Measurements from ENCODE around the gene PDGFC. TPM values are rescaled to one million over a fixed set of nuclear protein-coding genes. Genes with fewer than 3 reads are reported as not detected.

Gene PDGFC
- total RNA-seq, 1 donor from 2014 or later: 82.5 TPM

DNA sequence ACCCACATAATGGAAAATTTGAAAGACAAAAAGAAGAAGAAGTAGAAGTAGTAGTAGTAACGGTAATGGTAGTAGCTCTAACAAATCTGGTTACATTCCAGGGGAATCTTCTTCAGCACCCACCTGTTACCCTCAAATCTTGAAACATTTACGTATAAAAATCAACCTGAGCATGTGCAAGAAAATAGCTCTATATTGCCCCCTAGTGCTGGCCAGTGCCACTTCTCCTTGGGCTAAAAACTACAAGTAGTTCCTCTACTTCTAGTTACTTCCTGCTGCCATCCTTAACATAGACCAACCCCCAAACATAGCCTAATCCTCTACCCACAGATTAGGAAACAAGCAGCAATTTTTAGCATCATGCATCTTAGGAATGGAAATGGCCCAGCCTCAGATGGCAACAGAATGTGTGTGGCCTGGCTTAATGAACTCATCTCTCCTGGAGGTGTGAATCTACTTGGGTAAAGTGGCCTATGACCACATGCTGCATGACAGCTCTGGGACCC is 3.1 kb downstream of the PDGFC start:
- no peaks in the 10 kb centered on the region for H3K27me3 ChIP-seq (ENCODE audit: control insufficient read depth, insufficient read depth, low read length)
- TF ChIP-seq, protein P1, sequence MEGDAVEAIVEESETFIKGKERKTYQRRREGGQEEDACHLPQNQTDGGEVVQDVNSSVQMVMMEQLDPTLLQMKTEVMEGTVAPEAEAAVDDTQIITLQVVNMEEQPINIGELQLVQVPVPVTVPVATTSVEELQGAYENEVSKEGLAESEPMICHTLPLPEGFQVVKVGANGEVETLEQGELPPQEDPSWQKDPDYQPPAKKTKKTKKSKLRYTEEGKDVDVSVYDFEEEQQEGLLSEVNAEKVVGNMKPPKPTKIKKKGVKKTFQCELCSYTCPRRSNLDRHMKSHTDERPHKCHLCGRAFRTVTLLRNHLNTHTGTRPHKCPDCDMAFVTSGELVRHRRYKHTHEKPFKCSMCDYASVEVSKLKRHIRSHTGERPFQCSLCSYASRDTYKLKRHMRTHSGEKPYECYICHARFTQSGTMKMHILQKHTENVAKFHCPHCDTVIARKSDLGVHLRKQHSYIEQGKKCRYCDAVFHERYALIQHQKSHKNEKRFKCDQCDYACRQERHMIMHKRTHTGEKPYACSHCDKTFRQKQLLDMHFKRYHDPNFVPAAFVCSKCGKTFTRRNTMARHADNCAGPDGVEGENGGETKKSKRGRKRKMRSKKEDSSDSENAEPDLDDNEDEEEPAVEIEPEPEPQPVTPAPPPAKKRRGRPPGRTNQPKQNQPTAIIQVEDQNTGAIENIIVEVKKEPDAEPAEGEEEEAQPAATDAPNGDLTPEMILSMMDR (IDR thresholded peaks at IDR 0.05; ENCODE audit: insufficient read depth, low read length, poor library complexity, severe bottlenecking): peak; percentile 82
- H3K36me3 ChIP-seq (ENCODE audit: control insufficient read depth, insufficient read depth, low read length): peaks cover 2% of the 10 kb centered on the region
- peak overlapping the region; percentile 73 for H3K4me3 ChIP-seq (ENCODE audit: low read depth, low read length)
- DNase-seq (ENCODE audit: low read depth): peak; percentile 67

DNA sequence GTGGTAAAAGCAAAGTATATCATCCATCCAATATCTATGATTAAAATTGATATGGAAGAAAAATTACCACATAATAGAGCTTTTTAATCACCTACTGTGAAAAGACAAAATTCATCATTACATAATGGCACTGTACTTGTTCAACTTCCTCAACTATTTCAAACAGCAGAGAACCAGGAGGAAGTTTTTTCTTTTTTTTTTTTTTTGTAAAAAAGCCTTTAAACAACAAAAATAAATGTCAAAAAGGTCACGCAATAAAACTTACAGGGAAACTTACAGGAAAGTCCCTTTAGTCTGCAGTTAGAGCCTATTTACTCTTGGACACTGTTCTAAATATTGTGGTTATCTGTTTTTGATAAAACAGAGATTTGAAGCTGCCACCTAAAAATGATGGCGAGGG is 4.8 kb downstream of the PDGFC start:
- Histone ChIP-seq H3K36me3 (ENCODE audit: control insufficient read depth, insufficient read depth, low read length) (peaks cover 2% of the 10 kb centered on the region), H3K27me3 (ENCODE audit: control insufficient read depth, insufficient read depth, low read length) (no peaks in the 10 kb centered on the region), H3K4me3 (ENCODE audit: low read depth, low read length) (peak overlapping the region; percentile 33)
- no peak for DNase-seq (ENCODE audit: low read depth)
- TF ChIP-seq, protein P1 (IDR thresholded peaks at IDR 0.05; ENCODE audit: insufficient read depth, low read length, poor library complexity, severe bottlenecking): no peak

DNA sequence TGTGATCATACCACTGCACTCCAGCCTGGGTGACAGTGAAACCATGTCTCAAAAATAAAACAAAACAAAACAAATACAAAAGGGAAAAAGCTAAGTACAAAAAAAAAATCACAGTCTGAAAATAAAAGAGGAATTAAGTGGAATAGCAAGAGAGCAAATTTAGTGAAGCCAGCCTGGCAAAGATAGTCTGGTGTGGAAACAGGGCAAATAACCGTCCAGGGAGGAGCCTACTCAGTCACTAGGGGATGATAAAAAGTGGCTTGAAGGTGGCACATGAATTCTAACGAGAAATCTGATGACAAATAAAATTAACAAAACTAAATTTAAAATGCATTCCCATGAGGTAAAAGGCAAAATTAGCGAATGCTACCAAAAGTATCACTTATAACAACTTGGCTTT is 8.2 kb downstream of the PDGFC start:
- Histone ChIP-seq H3K36me3 (ENCODE audit: control insufficient read depth, insufficient read depth, low read length) (peaks cover 2% of the 10 kb centered on the region), H3K4me3 (ENCODE audit: low read depth, low read length) (no peak overlapping the region), H3K27me3 (ENCODE audit: control insufficient read depth, insufficient read depth, low read length) (no peaks in the 10 kb centered on the region)
- TF ChIP-seq, protein P1 (IDR thresholded peaks at IDR 0.05; ENCODE audit: insufficient read depth, low read length, poor library complexity, severe bottlenecking): no peak
- DNase-seq (ENCODE audit: low read depth): no peak

DNA sequence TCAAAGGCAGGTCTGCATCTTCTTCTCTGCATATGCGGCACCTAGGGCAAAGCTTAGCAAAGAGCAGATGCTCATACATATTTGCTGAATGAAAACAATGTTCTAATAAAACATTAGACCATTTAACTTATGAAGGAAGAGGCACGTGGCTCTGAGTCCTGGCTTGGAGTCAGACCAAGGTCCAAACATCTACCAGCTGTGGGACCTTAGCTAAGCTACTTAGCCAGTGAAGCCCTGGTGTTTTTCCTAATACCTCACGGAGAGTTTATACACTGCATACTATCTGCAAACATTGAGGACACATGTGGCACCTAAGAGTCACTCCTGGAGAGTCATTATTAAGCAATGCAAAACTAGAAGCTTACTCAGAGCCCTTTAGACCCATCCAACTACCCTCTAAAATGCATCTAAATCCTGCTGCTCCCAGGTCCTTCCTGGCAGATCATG is 9.0 kb downstream of the PDGFC start:
- TF ChIP-seq, protein P1 (IDR thresholded peaks at IDR 0.05; ENCODE audit: insufficient read depth, low read length, poor library complexity, severe bottlenecking): no peak
- H3K36me3 ChIP-seq (ENCODE audit: control insufficient read depth, insufficient read depth, low read length): peaks cover 2% of the 10 kb centered on the region
- no peak overlapping the region for H3K4me3 ChIP-seq (ENCODE audit: low read depth, low read length)
- H3K27me3 ChIP-seq (ENCODE audit: control insufficient read depth, insufficient read depth, low read length): no peaks in the 10 kb centered on the region
- DNase-seq (ENCODE audit: low read depth): no peak

DNA sequence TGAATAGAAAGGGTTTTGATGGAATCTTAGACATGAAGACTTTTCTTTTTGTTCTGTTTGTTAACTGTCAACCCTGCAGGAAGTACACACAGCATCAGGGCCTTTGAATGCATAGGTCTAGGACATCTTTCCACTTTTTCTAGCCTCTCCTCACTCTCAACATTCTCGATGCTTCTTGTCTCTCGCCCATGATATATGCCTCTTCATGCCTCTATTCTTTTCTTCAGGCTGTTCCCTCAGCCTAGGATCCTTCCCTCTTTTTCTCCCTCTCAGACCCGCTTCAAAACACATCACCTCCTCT is 9.6 kb downstream of the PDGFC start:
- no peak for DNase-seq (ENCODE audit: low read depth)
- Histone ChIP-seq H3K27me3 (ENCODE audit: control insufficient read depth, insufficient read depth, low read length) (no peaks in the 10 kb centered on the region), H3K4me3 (ENCODE audit: low read depth, low read length) (no peak overlapping the region), H3K36me3 (ENCODE audit: control insufficient read depth, insufficient read depth, low read length) (peaks cover 2% of the 10 kb centered on the region)
- TF ChIP-seq, protein P1 (IDR thresholded peaks at IDR 0.05; ENCODE audit: insufficient read depth, low read length, poor library complexity, severe bottlenecking): no peak
